Measurements from ENCODE around the gene PKDCC.
"Not testable (repeated sequence)": the region's sequence is repeated elsewhere in the genome, so short reads cannot be mapped to it uniquely, and the experiment has no call there.

The PKDCC gene

DNA sequence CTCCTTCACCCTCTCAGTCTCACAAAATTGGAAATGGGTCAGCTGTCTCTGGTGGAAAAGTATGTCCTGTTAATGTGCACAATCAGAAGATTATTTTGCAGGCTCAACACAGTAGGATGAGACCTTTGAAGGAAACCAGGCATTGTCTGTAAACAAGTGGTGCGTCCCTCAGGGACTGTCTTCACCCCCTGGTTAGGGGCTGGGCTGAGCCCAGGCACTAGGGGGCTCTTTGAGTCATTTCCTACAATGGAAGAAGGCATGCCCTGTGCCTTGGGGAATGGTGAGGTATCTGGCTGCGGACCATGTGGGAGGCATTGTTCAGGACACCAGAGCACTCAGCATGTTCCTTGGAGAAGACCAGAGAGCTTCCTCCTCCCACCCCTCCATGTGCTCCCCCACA, 26.8 kb downstream of the PKDCC start:
- TF ChIP-seq, protein P1, sequence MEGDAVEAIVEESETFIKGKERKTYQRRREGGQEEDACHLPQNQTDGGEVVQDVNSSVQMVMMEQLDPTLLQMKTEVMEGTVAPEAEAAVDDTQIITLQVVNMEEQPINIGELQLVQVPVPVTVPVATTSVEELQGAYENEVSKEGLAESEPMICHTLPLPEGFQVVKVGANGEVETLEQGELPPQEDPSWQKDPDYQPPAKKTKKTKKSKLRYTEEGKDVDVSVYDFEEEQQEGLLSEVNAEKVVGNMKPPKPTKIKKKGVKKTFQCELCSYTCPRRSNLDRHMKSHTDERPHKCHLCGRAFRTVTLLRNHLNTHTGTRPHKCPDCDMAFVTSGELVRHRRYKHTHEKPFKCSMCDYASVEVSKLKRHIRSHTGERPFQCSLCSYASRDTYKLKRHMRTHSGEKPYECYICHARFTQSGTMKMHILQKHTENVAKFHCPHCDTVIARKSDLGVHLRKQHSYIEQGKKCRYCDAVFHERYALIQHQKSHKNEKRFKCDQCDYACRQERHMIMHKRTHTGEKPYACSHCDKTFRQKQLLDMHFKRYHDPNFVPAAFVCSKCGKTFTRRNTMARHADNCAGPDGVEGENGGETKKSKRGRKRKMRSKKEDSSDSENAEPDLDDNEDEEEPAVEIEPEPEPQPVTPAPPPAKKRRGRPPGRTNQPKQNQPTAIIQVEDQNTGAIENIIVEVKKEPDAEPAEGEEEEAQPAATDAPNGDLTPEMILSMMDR (IDR thresholded peaks at IDR 0.05; ENCODE audit: insufficient read depth, low read depth, low read length, missing control alignments): no peak
- no peak for DNase-seq (ENCODE audit: low read depth)
- no peak overlapping the region for H3K4me3 ChIP-seq (ENCODE audit: low read length)

DNA sequence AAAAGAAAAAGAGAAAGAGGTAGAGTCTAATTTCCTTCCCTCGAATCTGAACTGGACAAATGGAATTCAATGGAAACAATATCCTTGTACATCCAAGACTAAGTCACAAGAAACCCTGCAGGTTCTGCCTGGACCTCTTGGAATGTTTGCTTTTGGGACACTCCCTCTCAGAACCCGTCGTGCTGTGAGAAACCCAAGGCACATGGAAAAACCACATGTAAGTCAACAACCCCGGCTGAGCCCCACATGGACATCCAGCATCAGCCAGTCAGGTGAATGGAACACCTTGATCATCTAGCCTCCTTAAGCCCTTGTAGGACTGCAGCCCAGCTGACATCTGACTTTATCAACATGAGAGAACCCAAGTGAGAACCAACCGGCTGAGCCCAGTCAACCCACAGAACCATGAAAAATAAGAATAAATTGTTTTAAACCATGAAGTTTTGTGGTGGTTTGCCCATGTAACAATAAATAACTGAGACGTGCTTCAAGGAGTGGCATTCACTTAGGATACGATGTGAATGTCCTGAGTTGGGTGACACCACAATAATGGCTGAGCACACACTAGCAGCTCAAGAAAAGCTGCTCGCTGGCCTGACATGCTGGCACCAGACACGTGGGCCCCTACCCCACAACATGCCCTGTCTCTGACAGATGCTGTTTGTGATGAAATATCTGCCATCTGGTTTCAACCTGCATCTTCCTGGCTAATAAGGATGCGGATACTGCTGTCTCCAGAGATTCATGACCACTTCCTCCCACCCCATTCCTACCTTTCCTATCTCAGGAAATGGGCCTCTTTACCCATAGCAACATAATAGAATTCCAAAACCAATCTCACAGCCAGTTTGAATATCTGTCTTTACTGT, 28.8 kb downstream of the PKDCC start:
- DNase-seq (ENCODE audit: low read depth): no peak
- TF ChIP-seq, protein P1 (IDR thresholded peaks at IDR 0.05; ENCODE audit: insufficient read depth, low read depth, low read length, missing control alignments): no peak
- H3K4me3 ChIP-seq (ENCODE audit: low read length): no peak overlapping the region

DNA sequence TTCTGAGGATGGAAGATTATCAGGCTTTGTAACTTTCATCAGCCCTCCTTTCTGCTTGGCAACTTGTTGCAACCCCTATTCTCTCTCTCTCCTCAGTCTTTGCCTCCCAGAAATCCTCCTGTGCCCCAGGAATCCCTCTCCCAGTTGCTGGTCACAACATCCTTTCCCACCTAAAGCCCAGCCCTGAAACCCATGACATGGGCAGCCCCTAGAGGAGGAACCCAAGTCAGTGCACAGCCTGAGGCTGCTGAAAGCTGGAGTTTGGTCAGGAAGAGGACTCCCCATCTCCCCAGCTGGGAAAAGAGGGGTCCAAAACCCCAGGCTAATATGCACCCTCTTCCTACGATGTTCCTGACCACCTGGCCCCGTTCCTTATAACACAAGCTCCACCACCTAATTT, 29.5 kb downstream of the PKDCC start:
- DNase-seq (ENCODE audit: low read depth): no peak
- TF ChIP-seq, protein P1 (IDR thresholded peaks at IDR 0.05; ENCODE audit: insufficient read depth, low read depth, low read length, missing control alignments): no peak
- H3K4me3 ChIP-seq (ENCODE audit: low read length): no peak overlapping the region

DNA sequence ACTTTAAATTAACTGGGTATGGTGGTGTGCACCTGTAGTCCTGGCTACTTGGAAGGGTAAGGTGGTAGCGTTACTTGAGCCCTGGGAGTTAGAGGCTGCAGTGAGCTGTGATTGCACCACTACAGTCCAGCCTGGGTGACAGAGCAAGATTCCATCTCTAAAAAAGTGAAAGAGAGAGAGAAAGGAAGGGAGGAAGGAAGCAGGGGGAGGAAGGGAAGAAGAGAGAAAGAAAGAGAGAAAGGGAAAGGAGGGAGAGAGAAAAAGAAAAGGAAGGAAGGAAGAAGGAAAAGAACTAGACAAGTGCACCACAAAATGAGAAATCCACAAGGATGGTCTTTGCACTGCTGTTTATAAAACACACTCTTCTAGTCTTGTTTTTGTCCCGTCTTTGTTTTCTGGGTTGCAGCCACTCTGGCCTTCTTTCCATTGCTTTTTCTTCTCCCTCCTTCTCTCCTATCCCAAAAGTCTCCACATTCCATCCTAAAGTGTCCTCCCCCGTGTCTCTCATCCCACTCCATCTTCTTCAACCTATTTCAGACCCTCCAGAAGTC, 32.0 kb downstream of the PKDCC start:
- DNase-seq (ENCODE audit: low read depth): no peak
- H3K4me3 ChIP-seq (ENCODE audit: low read length): no peak overlapping the region
- TF ChIP-seq, protein P1 (IDR thresholded peaks at IDR 0.05; ENCODE audit: insufficient read depth, low read depth, low read length, missing control alignments): no peak

DNA sequence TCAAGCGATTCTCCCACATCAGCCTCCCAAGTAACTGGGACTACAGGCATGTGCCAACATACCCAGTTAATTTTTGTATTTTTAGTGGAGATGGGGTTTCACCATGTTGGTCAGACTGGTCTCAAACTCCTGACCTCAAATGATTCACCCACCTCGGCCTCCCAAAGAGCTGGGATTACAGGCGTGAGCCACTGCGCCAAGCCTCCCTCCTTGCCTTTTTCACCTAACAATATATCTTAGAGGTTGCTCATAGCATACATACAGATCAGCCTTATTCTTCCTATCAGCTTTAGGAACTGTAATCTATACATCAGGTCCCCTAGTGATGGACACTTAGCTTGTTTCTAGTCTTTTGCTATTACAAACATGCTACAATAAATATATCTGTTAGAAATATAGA, 33.3 kb downstream of the PKDCC start:
- not testable (repeated sequence) for DNase-seq (ENCODE audit: low read depth); H3K4me3 ChIP-seq (ENCODE audit: low read length)

DNA sequence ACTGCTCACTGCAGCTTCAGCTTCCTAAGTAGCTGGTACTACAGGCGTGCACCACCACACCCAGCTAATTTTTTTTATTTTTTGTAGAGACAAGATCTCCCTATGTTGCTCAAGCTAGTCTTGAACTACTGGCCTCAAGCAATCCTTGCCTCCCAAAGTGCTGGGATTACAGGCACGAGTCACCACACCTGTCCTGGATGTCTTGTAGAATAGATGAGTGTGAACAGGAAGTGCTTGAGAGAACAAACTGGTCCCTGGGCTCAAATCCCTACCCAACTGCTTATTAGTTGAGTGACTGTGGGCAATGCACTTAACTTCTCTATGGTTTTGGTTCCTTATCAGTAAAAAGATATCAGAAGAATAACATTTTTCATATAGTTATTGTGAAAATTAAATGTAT, 34.2 kb downstream of the PKDCC start:
- H3K4me3 ChIP-seq (ENCODE audit: low read length): no peak overlapping the region
- DNase-seq (ENCODE audit: low read depth): no peak
- TF ChIP-seq, protein P1 (IDR thresholded peaks at IDR 0.05; ENCODE audit: insufficient read depth, low read depth, low read length, missing control alignments): no peak

DNA sequence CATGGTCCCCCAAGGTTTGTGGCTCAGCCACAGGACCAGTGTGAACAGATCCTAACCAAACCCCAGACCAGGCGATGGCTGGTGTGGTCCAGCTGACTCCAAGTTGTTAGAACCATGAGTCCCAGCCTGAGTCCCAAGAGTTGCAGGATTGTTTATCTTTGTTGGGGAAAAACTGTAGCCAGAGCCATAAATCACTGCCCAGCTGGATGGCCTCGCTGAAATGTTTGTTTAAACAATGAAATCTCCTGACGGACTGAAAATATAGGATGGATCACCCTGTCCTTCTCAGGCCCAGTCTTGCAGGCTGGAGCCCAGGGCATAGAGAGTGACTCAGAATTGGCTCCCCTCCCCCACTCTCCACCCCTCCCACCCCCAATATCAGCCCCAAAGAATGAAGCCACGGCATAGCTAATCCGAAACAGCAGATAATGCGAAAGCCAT, 36.4 kb downstream of the PKDCC start:
- H3K4me3 ChIP-seq (ENCODE audit: low read length): no peak overlapping the region
- TF ChIP-seq, protein P1 (IDR thresholded peaks at IDR 0.05; ENCODE audit: insufficient read depth, low read depth, low read length, missing control alignments): no peak
- no peak for DNase-seq (ENCODE audit: low read depth)

DNA sequence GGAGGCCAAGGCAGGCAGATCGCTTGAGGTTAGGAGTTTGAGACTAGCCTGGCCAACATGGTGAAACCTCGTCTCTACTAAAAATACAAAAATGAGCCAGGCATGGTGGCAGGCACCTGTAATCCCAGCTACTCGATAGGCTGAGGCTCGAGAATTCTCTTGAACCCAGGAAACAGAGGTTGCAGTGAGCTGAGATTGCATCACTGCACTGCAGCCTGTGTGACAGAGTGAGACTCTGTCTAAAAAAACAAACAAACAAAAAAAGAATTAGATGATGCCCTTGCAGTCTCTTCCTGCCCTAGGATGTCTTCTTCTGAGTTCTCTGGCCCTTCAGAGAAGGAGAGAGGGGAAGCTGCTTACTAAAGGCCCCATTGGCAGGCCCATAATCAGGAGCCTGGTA, 37.2 kb downstream of the PKDCC start:
- DNase-seq (ENCODE audit: low read depth); H3K4me3 ChIP-seq (ENCODE audit: low read length): not testable (repeated sequence)
